ENCODE measurements around the gene BNC1. TPM values are rescaled to one million over a fixed set of nuclear protein-coding genes. Genes with fewer than 3 reads are reported as not detected.
A peak's percentile ranks its signal among the peaks of the same experiment; 100 is the strongest.

BNC1 gene
- total and polyA plus RNA-seq, 8 donors, result 0.12 to 4.6 (median 0.55) TPM; not detected in 5

- 73 to 83% (median 77%) methylated on average over 4 of the region's 4 CpGs for WGBS, 5 donors
- Histone ChIP-seq H3K9me3 (no peaks in the 10 kb centered on the region), H3K27me3 (peaks cover 0 to 53% (median 12%) of the 10 kb centered on the region in 3 donors), H3K36me3 (no peaks in the 10 kb centered on the region), H3K27ac (no peak overlapping the region), H3K4me3 (no peak overlapping the region), H3K4me1 (no peaks in the 10 kb centered on the region)
- intact Hi-C loops (cut with DNase I; ENCODE audit: low total_unique reads), result no loop called here
- no peak for TF ChIP-seq EP300 (IDR thresholded peaks at IDR 0.05)
- TF ChIP-seq CTCF (IDR thresholded peaks at IDR 0.05), result no peak
- no peak for TF ChIP-seq POLR2AphosphoS5 (IDR thresholded peaks at IDR 0.05)
- DNase-seq, result no peak
Observed at GRCh38 chr15:83290236-83290635, 5.8 kb upstream of the BNC1 start.

- WGBS, 5 donors, result 76 to 88% (median 87%) methylated on average over 1 of the region's 1 CpG
- no peak overlapping the region for H3K27ac ChIP-seq
- no peak overlapping the region for H3K4me3 ChIP-seq
- no peak for TF ChIP-seq EP300 (IDR thresholded peaks at IDR 0.05)
- no peak for TF ChIP-seq POLR2AphosphoS5 (IDR thresholded peaks at IDR 0.05)
- no peak for TF ChIP-seq POLR2A (IDR thresholded peaks at IDR 0.05)
- no peak for TF ChIP-seq CTCF (IDR thresholded peaks at IDR 0.05)
- H3K4me1 ChIP-seq, result peaks cover 0 to 7% (median 2%) of the 10 kb centered on the region in 4 donors
- intact Hi-C loops (cut with DNase I; ENCODE audit: low total_unique reads), result no loop called here
- peaks cover 6 to 53% (median 22%) of the 10 kb centered on the region in 3 donors for H3K27me3 ChIP-seq
- H3K9me3 ChIP-seq, result peaks cover 0 to 1% (median 0%) of the 10 kb centered on the region in 4 donors
- no peaks in the 10 kb centered on the region for H3K36me3 ChIP-seq
- DNase-seq, result no peak
Observed at GRCh38 chr15:83289160-83289559, 4.7 kb upstream of the BNC1 start.

- H3K4me3 ChIP-seq, result no peak overlapping the region
- DNase-seq, result peak in 1 of 2 donors; percentile 14
- H3K27me3 ChIP-seq, result peaks cover 12 to 56% (median 29%) of the 10 kb centered on the region in 3 donors
- WGBS, 5 donors, result 71 to 81% (median 77%) methylated on average over 4 to 7 of the region's 7 CpGs
- H3K4me1 ChIP-seq, result peaks cover 5 to 14% (median 9%) of the 10 kb centered on the region in 4 donors
- H3K36me3 ChIP-seq, result no peaks in the 10 kb centered on the region
- intact Hi-C loops (cut with DNase I; ENCODE audit: low total_unique reads), result no loop called here
- TF ChIP-seq EP300 (IDR thresholded peaks at IDR 0.05) (no peak), POLR2AphosphoS5 (IDR thresholded peaks at IDR 0.05) (no peak), POLR2A (IDR thresholded peaks at IDR 0.05) (no peak), CTCF (IDR thresholded peaks at IDR 0.05) (no peak)
- peaks cover 0 to 3% (median 0%) of the 10 kb centered on the region in 4 donors for H3K9me3 ChIP-seq
- no peak overlapping the region for H3K27ac ChIP-seq
Observed at GRCh38 chr15:83288381-83288801, 3.9 kb upstream of the BNC1 start.

GRCh38 chr15:83287541-83288027 is 3.1 kb upstream of the BNC1 start:
- peak in 1 of 2 donors; percentile 29 for DNase-seq
- Histone ChIP-seq H3K9me3 (peaks cover 0 to 3% (median 0%) of the 10 kb centered on the region in 4 donors), H3K27ac (no peak overlapping the region), H3K36me3 (no peaks in the 10 kb centered on the region), H3K4me3 (no peak overlapping the region), H3K4me1 (peaks cover 12 to 21% (median 14%) of the 10 kb centered on the region in 4 donors), H3K27me3 (peaks cover 15 to 64% (median 37%) of the 10 kb centered on the region in 3 donors)
- intact Hi-C loops (cut with DNase I; ENCODE audit: low total_unique reads), result no loop called here
- TF ChIP-seq POLR2A (IDR thresholded peaks at IDR 0.05) (no peak), CTCF (IDR thresholded peaks at IDR 0.05) (no peak), POLR2AphosphoS5 (IDR thresholded peaks at IDR 0.05) (no peak), EP300 (IDR thresholded peaks at IDR 0.05) (no peak)
- WGBS, 5 donors, result 55 to 73% (median 64%) methylated on average over 3 of the region's 3 CpGs

Measured in stomach (tissue), 9 donors.